Upper lobe of left lung (tissue), 4 donors: Measurements from ENCODE around the gene PARVG.

Experiments used
- EP300 ChIP-seq, 4 donors: sonication (generic); formaldehyde crosslinking; IDR thresholded peaks; one replicate each; pipeline ENCODE4 v1.5.1; 2017; ENCODE audit warnings: antibody characterized with exemption in 4 of 4, control low read depth in 2 of 4
- POLR2A ChIP-seq, 4 donors: fragments of 450-650 bp; IDR thresholded peaks; one replicate each; pipeline ENCODE4 v1.5.1; 2016 to 2017; ENCODE audit warnings: antibody characterized with exemption in 4 of 4, mild to moderate bottlenecking in 2 of 4
- POLR2AphosphoS5 ChIP-seq, 2 donors: sonication (generic); formaldehyde crosslinking; IDR thresholded peaks; one replicate each; pipeline ENCODE4 v1.5.1; 2017; ENCODE audit warnings: antibody characterized with exemption in 2 of 2
- TF ChIP-seq, protein P1 (sequence below), 6 experiments: fragments of 450-650 bp in 4 of 6; fragments of 200-600 bp in 2 of 6; sonication (generic) in 2 of 6; IDR thresholded peaks; one replicate each; pipeline ENCODE4 v1.5.1; 2016 to 2019; ENCODE audit warnings: antibody characterized with exemption in 6 of 6

DNA sequence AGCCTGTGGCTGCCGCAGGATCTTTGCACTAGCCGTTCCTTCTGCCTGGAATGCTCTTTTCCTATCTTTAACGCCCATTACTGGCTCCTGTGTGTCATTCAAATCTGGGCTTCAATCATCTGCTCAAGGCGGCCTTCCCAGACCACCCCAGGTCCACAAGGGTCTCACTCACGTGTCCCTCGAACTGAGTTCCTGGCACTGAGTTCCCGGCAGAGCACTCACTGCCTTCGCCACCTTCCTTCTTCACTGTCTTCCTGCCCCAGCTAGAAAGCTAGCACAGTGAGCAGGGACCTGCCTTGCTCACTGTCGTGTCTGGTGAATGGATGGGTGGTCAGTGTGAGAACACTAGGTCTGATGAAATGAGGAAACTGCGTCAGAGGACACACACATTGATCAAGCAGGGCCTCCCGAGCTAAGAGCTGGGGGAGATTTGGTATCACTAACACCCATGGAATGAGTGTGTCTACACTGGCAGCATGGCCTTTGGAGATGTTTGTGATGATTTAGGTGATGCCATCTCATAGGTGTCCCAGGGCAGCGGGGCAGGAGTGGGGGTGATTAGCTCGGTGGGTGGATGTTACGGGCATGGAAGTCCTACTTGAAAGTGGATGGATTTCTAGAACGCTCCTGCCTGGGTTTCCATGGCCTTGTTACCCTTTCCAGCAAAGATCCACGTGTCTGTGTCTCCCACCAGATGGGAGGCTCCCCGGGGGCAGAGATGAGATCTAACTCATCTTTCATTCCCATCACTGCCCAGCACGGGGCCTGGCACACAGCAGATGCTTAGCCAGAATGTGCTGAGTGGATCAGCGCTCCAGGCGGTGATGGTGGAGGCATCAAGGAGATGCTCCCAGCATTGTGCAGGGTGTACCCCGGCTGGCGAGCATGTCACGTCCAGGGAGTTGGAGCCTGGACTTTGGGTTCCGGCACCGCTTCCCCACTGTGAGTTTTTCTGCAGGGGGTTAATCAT lies 67.5 kb downstream of the PARVG start:
- TF ChIP-seq EP300 (IDR thresholded peaks at IDR 0.05) = no peak
- TF ChIP-seq, protein P1, sequence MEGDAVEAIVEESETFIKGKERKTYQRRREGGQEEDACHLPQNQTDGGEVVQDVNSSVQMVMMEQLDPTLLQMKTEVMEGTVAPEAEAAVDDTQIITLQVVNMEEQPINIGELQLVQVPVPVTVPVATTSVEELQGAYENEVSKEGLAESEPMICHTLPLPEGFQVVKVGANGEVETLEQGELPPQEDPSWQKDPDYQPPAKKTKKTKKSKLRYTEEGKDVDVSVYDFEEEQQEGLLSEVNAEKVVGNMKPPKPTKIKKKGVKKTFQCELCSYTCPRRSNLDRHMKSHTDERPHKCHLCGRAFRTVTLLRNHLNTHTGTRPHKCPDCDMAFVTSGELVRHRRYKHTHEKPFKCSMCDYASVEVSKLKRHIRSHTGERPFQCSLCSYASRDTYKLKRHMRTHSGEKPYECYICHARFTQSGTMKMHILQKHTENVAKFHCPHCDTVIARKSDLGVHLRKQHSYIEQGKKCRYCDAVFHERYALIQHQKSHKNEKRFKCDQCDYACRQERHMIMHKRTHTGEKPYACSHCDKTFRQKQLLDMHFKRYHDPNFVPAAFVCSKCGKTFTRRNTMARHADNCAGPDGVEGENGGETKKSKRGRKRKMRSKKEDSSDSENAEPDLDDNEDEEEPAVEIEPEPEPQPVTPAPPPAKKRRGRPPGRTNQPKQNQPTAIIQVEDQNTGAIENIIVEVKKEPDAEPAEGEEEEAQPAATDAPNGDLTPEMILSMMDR (IDR thresholded peaks at IDR 0.05) = no peak
- no peak for TF ChIP-seq POLR2A (IDR thresholded peaks at IDR 0.05)
- no peak for TF ChIP-seq POLR2AphosphoS5 (IDR thresholded peaks at IDR 0.05)
